ENCODE results near the gene CEACAM5.

The CEACAM5 gene

DNA sequence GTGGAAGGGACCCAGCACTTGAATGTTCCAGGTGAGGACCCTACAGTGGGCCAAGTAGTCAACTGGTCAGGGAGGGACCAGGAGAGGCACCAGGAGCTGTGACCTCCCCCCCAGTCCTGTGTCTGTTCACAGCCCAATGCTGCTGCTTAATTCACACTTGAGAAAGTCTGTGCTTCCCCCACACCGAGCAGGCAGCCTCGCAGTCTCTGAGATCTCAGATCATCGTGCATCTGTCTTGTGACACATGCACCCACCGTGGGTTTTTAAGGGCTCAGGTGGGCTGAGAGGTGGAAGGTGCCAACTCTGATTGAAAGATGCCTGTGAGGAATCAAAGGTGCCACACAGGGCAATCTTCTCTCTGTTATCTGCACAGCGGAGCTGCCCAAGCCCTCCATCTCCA is 6.2 kb downstream of the CEACAM5 start:
- TF ChIP-seq, protein P1, sequence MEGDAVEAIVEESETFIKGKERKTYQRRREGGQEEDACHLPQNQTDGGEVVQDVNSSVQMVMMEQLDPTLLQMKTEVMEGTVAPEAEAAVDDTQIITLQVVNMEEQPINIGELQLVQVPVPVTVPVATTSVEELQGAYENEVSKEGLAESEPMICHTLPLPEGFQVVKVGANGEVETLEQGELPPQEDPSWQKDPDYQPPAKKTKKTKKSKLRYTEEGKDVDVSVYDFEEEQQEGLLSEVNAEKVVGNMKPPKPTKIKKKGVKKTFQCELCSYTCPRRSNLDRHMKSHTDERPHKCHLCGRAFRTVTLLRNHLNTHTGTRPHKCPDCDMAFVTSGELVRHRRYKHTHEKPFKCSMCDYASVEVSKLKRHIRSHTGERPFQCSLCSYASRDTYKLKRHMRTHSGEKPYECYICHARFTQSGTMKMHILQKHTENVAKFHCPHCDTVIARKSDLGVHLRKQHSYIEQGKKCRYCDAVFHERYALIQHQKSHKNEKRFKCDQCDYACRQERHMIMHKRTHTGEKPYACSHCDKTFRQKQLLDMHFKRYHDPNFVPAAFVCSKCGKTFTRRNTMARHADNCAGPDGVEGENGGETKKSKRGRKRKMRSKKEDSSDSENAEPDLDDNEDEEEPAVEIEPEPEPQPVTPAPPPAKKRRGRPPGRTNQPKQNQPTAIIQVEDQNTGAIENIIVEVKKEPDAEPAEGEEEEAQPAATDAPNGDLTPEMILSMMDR (IDR thresholded peaks at IDR 0.05; ENCODE audit: extremely low read depth, insufficient read depth, missing control alignments) = no peak
- in situ Hi-C loops (cut with MboI; ENCODE audit: low pct_unique_long_range_greater_than_20kb, low sequenced_read_pairs, unreplicated experiment) = no loop called here
- no peak for DNase-seq (ENCODE audit: low spot score)

- no peak for DNase-seq (ENCODE audit: low spot score)
- TF ChIP-seq, protein P1 (IDR thresholded peaks at IDR 0.05; ENCODE audit: extremely low read depth, insufficient read depth, missing control alignments) = no peak
- in situ Hi-C loops (cut with MboI; ENCODE audit: low pct_unique_long_range_greater_than_20kb, low sequenced_read_pairs, unreplicated experiment) = no loop called here
These were observed 10.3 kb downstream of the CEACAM5 start for GRCh38 chr19:41718761-41719160.

GRCh38 chr19:41720103-41720502 is 11.7 kb downstream of the CEACAM5 start:
- no peak for DNase-seq (ENCODE audit: low spot score)
- TF ChIP-seq, protein P1 (IDR thresholded peaks at IDR 0.05; ENCODE audit: extremely low read depth, insufficient read depth, missing control alignments) = no peak
- in situ Hi-C loops (cut with MboI; ENCODE audit: low pct_unique_long_range_greater_than_20kb, low sequenced_read_pairs, unreplicated experiment) = no loop called here

- no peak for DNase-seq (ENCODE audit: low spot score)
- in situ Hi-C loops (cut with MboI; ENCODE audit: low pct_unique_long_range_greater_than_20kb, low sequenced_read_pairs, unreplicated experiment) = no loop called here
- TF ChIP-seq, protein P1 (IDR thresholded peaks at IDR 0.05; ENCODE audit: extremely low read depth, insufficient read depth, missing control alignments) = no peak
These were observed 18.1 kb downstream of the CEACAM5 start for GRCh38 chr19:41726493-41726892.

GRCh38 chr19:41734156-41734555 is 25.7 kb downstream of the CEACAM5 start:
- no peak for DNase-seq (ENCODE audit: low spot score)
- in situ Hi-C loops (cut with MboI; ENCODE audit: low pct_unique_long_range_greater_than_20kb, low sequenced_read_pairs, unreplicated experiment) = no loop called here
- TF ChIP-seq, protein P1 (IDR thresholded peaks at IDR 0.05; ENCODE audit: extremely low read depth, insufficient read depth, missing control alignments) = no peak

GRCh38 chr19:41734585-41734984 is 26.2 kb downstream of the CEACAM5 start:
- TF ChIP-seq, protein P1 (IDR thresholded peaks at IDR 0.05; ENCODE audit: extremely low read depth, insufficient read depth, missing control alignments) = no peak
- DNase-seq (ENCODE audit: low spot score) = no peak
- in situ Hi-C loops (cut with MboI; ENCODE audit: low pct_unique_long_range_greater_than_20kb, low sequenced_read_pairs, unreplicated experiment) = no loop called here

GRCh38 chr19:41735071-41735600 is 26.7 kb downstream of the CEACAM5 start:
- no peak for DNase-seq (ENCODE audit: low spot score)
- in situ Hi-C loops (cut with MboI; ENCODE audit: low pct_unique_long_range_greater_than_20kb, low sequenced_read_pairs, unreplicated experiment) = no loop called here
- TF ChIP-seq, protein P1 (IDR thresholded peaks at IDR 0.05; ENCODE audit: extremely low read depth, insufficient read depth, missing control alignments) = no peak
